CD4-positive, alpha-beta T cell treated with Interleukin-10 for 1 hour (primary cell): ENCODE results near the gene RPL9.
"Not testable (repeated sequence)": the region's sequence is repeated elsewhere in the genome, so short reads cannot be mapped to it uniquely, and the experiment has no call there.

ENCODE experiments used
- DNase-seq: peaks from one replicate; pipeline ENCODE4 v3.0.0-alpha.2; 2020

Gene RPL9

GRCh38 chr4:39422247-39422646 is 36.5 kb downstream of the RPL9 start:
- no peak for DNase-seq

GRCh38 chr4:39415678-39416283 is 42.9 kb downstream of the RPL9 start:
- DNase-seq, result no peak

GRCh38 chr4:39411561-39411960 is 47.2 kb downstream of the RPL9 start:
- not testable (repeated sequence) for DNase-seq

GRCh38 chr4:39410415-39410814 is 48.3 kb downstream of the RPL9 start:
- DNase-seq, result peak; percentile 7

- no peak for DNase-seq
Measured at GRCh38 chr4:39407584-39407885, 51.2 kb downstream of the RPL9 start.

GRCh38 chr4:39406763-39407583 is 51.7 kb downstream of the RPL9 start, which contains the start of gene KLB:
Gene KLB (plus strand): TSS chr4:39406930. CDS start chr4:39406950, 20 bp downstream.
- DNase-seq, result no peak
